Measurements from ENCODE around the gene CUL7.
"Not testable (repeated sequence)": the region's sequence is repeated elsewhere in the genome, so short reads cannot be mapped to it uniquely, and the experiment has no call there.

The CUL7 gene

GRCh38 chr6:43081922-43082321 is 28.3 kb upstream of the CUL7 start:
- not testable (repeated sequence) for H3K14ac ChIP-seq (ENCODE audit: low read length); H4K91ac ChIP-seq (ENCODE audit: low read depth, low read length, poor library complexity); H2BK5ac ChIP-seq (ENCODE audit: low read length); H3K4ac ChIP-seq (ENCODE audit: low read length); H2AFZ ChIP-seq (ENCODE audit: low read length); H3K79me1 ChIP-seq (ENCODE audit: low read depth, low read length); H3K9ac ChIP-seq (ENCODE audit: low read depth, low read length, poor library complexity); H2AK5ac ChIP-seq (ENCODE audit: low read depth, low read length); H3K4me2 ChIP-seq (ENCODE audit: insufficient read depth, low read length, poor library complexity, severe bottlenecking); H3K18ac ChIP-seq (ENCODE audit: low read length); H2BK12ac ChIP-seq (ENCODE audit: low read length); H3K27me3 ChIP-seq (ENCODE audit: control insufficient read depth in 3 of 3, insufficient read depth in 3 of 3, low read depth in 1 of 3, low read length in 3 of 3); H4K8ac ChIP-seq (ENCODE audit: low read depth, low read length); H2BK15ac ChIP-seq (ENCODE audit: low read length); DNase-seq (ENCODE audit: low spot score); H3K36me3 ChIP-seq (replicated peaks in 1 of 2; ENCODE audit: control insufficient read depth in 2 of 2, insufficient read depth in 2 of 2, low read length in 2 of 2); H3K9me3 ChIP-seq (replicated peaks in 1 of 2; ENCODE audit: control insufficient read depth in 2 of 2, insufficient read depth in 1 of 2, low read depth in 1 of 2, low read length in 2 of 2); H3K23ac ChIP-seq (ENCODE audit: low read depth, low read length, poor library complexity); H3K4me3 ChIP-seq (ENCODE audit: low read length in 2 of 2); H3K27ac ChIP-seq (replicated peaks; ENCODE audit: low read length); H2BK120ac ChIP-seq (ENCODE audit: low read depth, low read length)
- no CpG with 5 or more reads among the region's 9 CpGs for WGBS, 2 donors (ENCODE audit: extremely low coverage in 2 of 2, insufficient read length in 2 of 2, insufficient replicate concordance in 1 of 2)
- peaks cover 6 to 10% of the 10 kb centered on the region in 2 donors for H3K4me1 ChIP-seq (ENCODE audit: control insufficient read depth in 2 of 2, insufficient read depth in 1 of 2, low read depth in 1 of 2, low read length in 2 of 2)

DNA sequence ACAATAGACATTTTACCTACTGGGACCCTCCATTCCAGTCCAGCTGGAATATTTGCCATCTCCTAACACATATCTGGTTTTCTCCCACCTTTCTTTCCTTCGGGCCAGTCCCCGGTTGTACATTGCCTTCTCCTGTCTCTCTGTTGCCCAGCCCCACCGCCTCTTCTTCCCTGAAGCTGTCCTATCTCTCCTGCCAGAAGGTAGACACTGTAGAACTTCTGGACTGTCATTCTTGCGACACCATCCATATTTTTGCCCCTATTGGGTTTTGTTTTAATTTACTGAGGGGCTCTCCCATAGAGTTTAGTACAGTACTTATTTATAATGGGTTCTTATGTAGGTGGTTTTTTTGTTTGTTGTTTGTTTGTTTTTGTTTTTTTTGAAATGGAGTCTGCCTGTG is 27.4 kb upstream of the CUL7 start:
- no peak for DNase-seq (ENCODE audit: low spot score)
- Histone ChIP-seq H3K4me2 (ENCODE audit: insufficient read depth, low read length, poor library complexity, severe bottlenecking) (no peak overlapping the region), H3K36me3 (replicated peaks in 1 of 2; ENCODE audit: control insufficient read depth in 2 of 2, insufficient read depth in 2 of 2, low read length in 2 of 2) (no peaks in the 10 kb centered on the region), H3K23ac (ENCODE audit: low read depth, low read length, poor library complexity) (no peak overlapping the region), H4K91ac (ENCODE audit: low read depth, low read length, poor library complexity) (no peak overlapping the region), H3K79me1 (ENCODE audit: low read depth, low read length) (peaks cover 4% of the 10 kb centered on the region), H3K9ac (ENCODE audit: low read depth, low read length, poor library complexity) (no peak overlapping the region), H3K4me1 (ENCODE audit: control insufficient read depth in 2 of 2, insufficient read depth in 1 of 2, low read depth in 1 of 2, low read length in 2 of 2) (peaks cover 6 to 10% of the 10 kb centered on the region in 2 donors), H2BK12ac (ENCODE audit: low read length) (no peak overlapping the region), H2AK5ac (ENCODE audit: low read depth, low read length) (no peak overlapping the region), H3K9me3 (replicated peaks in 1 of 2; ENCODE audit: control insufficient read depth in 2 of 2, insufficient read depth in 1 of 2, low read depth in 1 of 2, low read length in 2 of 2) (no peaks in the 10 kb centered on the region), H2AFZ (ENCODE audit: low read length) (no peak overlapping the region), H2BK120ac (ENCODE audit: low read depth, low read length) (no peak overlapping the region), H2BK15ac (ENCODE audit: low read length) (no peak overlapping the region), H3K4ac (ENCODE audit: low read length) (no peak overlapping the region), H3K27me3 (ENCODE audit: control insufficient read depth in 3 of 3, insufficient read depth in 3 of 3, low read depth in 1 of 3, low read length in 3 of 3) (no peaks in the 10 kb centered on the region), H4K8ac (ENCODE audit: low read depth, low read length) (no peak overlapping the region), H3K4me3 (ENCODE audit: low read length in 2 of 2) (no peak overlapping the region), H3K14ac (ENCODE audit: low read length) (no peak overlapping the region), H3K27ac (replicated peaks; ENCODE audit: low read length) (no peak overlapping the region), H2BK5ac (ENCODE audit: low read length) (no peak overlapping the region), H3K18ac (ENCODE audit: low read length) (no peak overlapping the region)
- WGBS, 2 donors (ENCODE audit: extremely low coverage in 2 of 2, insufficient read length in 2 of 2, insufficient replicate concordance in 1 of 2), result no CpG with 5 or more reads among the region's 4 CpGs

DNA sequence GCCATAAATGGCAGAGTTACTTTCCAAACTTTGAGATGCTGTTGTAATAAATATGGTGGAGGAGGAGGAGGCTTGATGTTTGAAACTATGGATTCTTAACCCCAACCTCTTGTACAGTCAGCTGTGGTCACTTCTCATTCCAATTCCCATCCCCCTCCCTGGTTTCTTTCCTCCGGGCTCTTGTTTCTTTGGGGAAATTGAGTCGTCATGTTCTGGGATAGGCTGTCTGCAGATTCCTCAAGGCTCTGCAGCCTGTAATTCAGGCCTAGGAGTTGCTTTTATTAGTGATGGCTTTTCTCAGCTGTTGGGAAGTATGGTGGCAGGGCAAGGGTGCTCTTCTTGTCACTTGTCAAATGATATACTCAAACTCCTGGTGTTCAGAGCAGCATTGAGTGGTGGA is 25.0 kb upstream of the CUL7 start:
- Histone ChIP-seq H3K27ac (replicated peaks; ENCODE audit: low read length) (no peak overlapping the region), H2BK120ac (ENCODE audit: low read depth, low read length) (no peak overlapping the region), H3K23ac (ENCODE audit: low read depth, low read length, poor library complexity) (no peak overlapping the region), H3K9me3 (replicated peaks in 1 of 2; ENCODE audit: control insufficient read depth in 2 of 2, insufficient read depth in 1 of 2, low read depth in 1 of 2, low read length in 2 of 2) (no peaks in the 10 kb centered on the region), H2BK12ac (ENCODE audit: low read length) (no peak overlapping the region), H3K4me1 (ENCODE audit: control insufficient read depth in 2 of 2, insufficient read depth in 1 of 2, low read depth in 1 of 2, low read length in 2 of 2) (peaks cover 18 to 21% of the 10 kb centered on the region in 2 donors), H3K14ac (ENCODE audit: low read length) (no peak overlapping the region), H3K18ac (ENCODE audit: low read length) (no peak overlapping the region), H4K8ac (ENCODE audit: low read depth, low read length) (no peak overlapping the region), H3K9ac (ENCODE audit: low read depth, low read length, poor library complexity) (no peak overlapping the region), H2AK5ac (ENCODE audit: low read depth, low read length) (no peak overlapping the region), H2AFZ (ENCODE audit: low read length) (no peak overlapping the region), H3K4ac (ENCODE audit: low read length) (no peak overlapping the region), H2BK5ac (ENCODE audit: low read length) (no peak overlapping the region), H3K4me3 (ENCODE audit: low read length in 2 of 2) (no peak overlapping the region), H3K27me3 (ENCODE audit: control insufficient read depth in 3 of 3, insufficient read depth in 3 of 3, low read depth in 1 of 3, low read length in 3 of 3) (no peaks in the 10 kb centered on the region), H2BK15ac (ENCODE audit: low read length) (no peak overlapping the region), H4K91ac (ENCODE audit: low read depth, low read length, poor library complexity) (no peak overlapping the region), H3K4me2 (ENCODE audit: insufficient read depth, low read length, poor library complexity, severe bottlenecking) (no peak overlapping the region), H3K36me3 (replicated peaks in 1 of 2; ENCODE audit: control insufficient read depth in 2 of 2, insufficient read depth in 2 of 2, low read length in 2 of 2) (peaks cover 0 to 2% of the 10 kb centered on the region in 2 donors), H3K79me1 (ENCODE audit: low read depth, low read length) (peaks cover 6% of the 10 kb centered on the region)
- WGBS, 2 donors (ENCODE audit: extremely low coverage in 2 of 2, insufficient read length in 2 of 2, insufficient replicate concordance in 1 of 2), result no CpG with 5 or more reads among the region's 2 CpGs
- no peak for DNase-seq (ENCODE audit: low spot score)

GRCh38 chr6:43077981-43078511 is 24.4 kb upstream of the CUL7 start:
- H3K4ac ChIP-seq (ENCODE audit: low read length), result no peak overlapping the region
- H2BK120ac ChIP-seq (ENCODE audit: low read depth, low read length), result no peak overlapping the region
- H3K14ac ChIP-seq (ENCODE audit: low read length), result no peak overlapping the region
- no peak overlapping the region for H3K4me2 ChIP-seq (ENCODE audit: insufficient read depth, low read length, poor library complexity, severe bottlenecking)
- no CpG with 5 or more reads among the region's 6 CpGs for WGBS, 2 donors (ENCODE audit: extremely low coverage in 2 of 2, insufficient read length in 2 of 2, insufficient replicate concordance in 1 of 2)
- no peak overlapping the region for H3K27ac ChIP-seq (replicated peaks; ENCODE audit: low read length)
- peaks cover 1 to 2% of the 10 kb centered on the region in 2 donors for H3K36me3 ChIP-seq (replicated peaks in 1 of 2; ENCODE audit: control insufficient read depth in 2 of 2, insufficient read depth in 2 of 2, low read length in 2 of 2)
- no peak overlapping the region for H3K18ac ChIP-seq (ENCODE audit: low read length)
- no peak overlapping the region for H2BK12ac ChIP-seq (ENCODE audit: low read length)
- H3K9me3 ChIP-seq (replicated peaks in 1 of 2; ENCODE audit: control insufficient read depth in 2 of 2, insufficient read depth in 1 of 2, low read depth in 1 of 2, low read length in 2 of 2), result no peaks in the 10 kb centered on the region
- H3K23ac ChIP-seq (ENCODE audit: low read depth, low read length, poor library complexity), result no peak overlapping the region
- H3K4me3 ChIP-seq (ENCODE audit: low read length in 2 of 2), result peak overlapping the region in 1 of 2 donors; percentile 98
- no peak overlapping the region for H2BK5ac ChIP-seq (ENCODE audit: low read length)
- H3K27me3 ChIP-seq (ENCODE audit: control insufficient read depth in 3 of 3, insufficient read depth in 3 of 3, low read depth in 1 of 3, low read length in 3 of 3), result no peaks in the 10 kb centered on the region
- no peak overlapping the region for H2AFZ ChIP-seq (ENCODE audit: low read length)
- no peak overlapping the region for H3K9ac ChIP-seq (ENCODE audit: low read depth, low read length, poor library complexity)
- H2BK15ac ChIP-seq (ENCODE audit: low read length), result no peak overlapping the region
- peaks cover 18 to 21% of the 10 kb centered on the region in 2 donors for H3K4me1 ChIP-seq (ENCODE audit: control insufficient read depth in 2 of 2, insufficient read depth in 1 of 2, low read depth in 1 of 2, low read length in 2 of 2)
- H2AK5ac ChIP-seq (ENCODE audit: low read depth, low read length), result no peak overlapping the region
- H4K8ac ChIP-seq (ENCODE audit: low read depth, low read length), result no peak overlapping the region
- no peak for DNase-seq (ENCODE audit: low spot score)
- no peak overlapping the region for H4K91ac ChIP-seq (ENCODE audit: low read depth, low read length, poor library complexity)
- peaks cover 4% of the 10 kb centered on the region for H3K79me1 ChIP-seq (ENCODE audit: low read depth, low read length)

Measured in neuronal stem cell (in vitro differentiated cells).